Prostate gland (tissue), 2 donors: ENCODE measurements around the gene LPP. TPM values are rescaled to one million over a fixed set of nuclear protein-coding genes. Genes with fewer than 3 reads are reported as not detected.

Experiments
- DNase-seq: peaks from one replicate; pipeline ENCODE4 v3.0.0-alpha.2; 2019; ENCODE audit warnings: low spot score
- H3K27ac ChIP-seq, 2 donors: fragments of 200-600 bp; sonication (generic); 2 replicates each; pipeline ENCODE4 v1.5.1; 2017 to 2019
- H3K27me3 ChIP-seq: fragments of 200-600 bp; sonication (generic); replicated peaks from 2 replicates; pipeline ENCODE4 v1.5.1; 2019; ENCODE audit not compliant: insufficient read depth
- H3K36me3 ChIP-seq, 2 donors: fragments of 200-600 bp; sonication (generic); 1 replicate in 1 of 2; 2 replicates in 1 of 2; pipeline versions ENCODE4 v1.5.1 to v1.8.1; 2017 to 2019
- H3K4me1 ChIP-seq: fragments of 200-600 bp; sonication (generic); replicated peaks from 2 replicates; pipeline ENCODE4 v1.5.1; 2019
- H3K4me3 ChIP-seq, 2 donors: fragments of 200-600 bp; sonication (generic); 2 replicates each; pipeline ENCODE4 v1.5.1; 2017 to 2019
- H3K9me3 ChIP-seq: fragments of 200-600 bp; sonication (generic); 2 replicates; pipeline ENCODE4 v1.5.1; 2017
- POLR2A ChIP-seq: fragments of 450-650 bp; IDR thresholded peaks from one replicate; pipeline ENCODE4 v1.6.1; 2016; ENCODE audit warnings: antibody characterized with exemption, mild to moderate bottlenecking
- POLR2AphosphoS5 ChIP-seq: sonication (generic); formaldehyde crosslinking; IDR thresholded peaks from one replicate; pipeline ENCODE4 v1.6.1; 2017; ENCODE audit warnings: antibody characterized with exemption
- WGBS: methylation state at CpG from one replicate; pipeline ENCODE4 v1.1.5; 2018; 5-methylcytosine and 5-hydroxymethylcytosine counted together
- intact Hi-C: fragments of 100-400 bp; cut with DNase I; formaldehyde crosslinking; loops from one replicate; pipeline ENCODE4 v1.14.2; 2022
- total RNA-seq, 2 donors: library from RNA; depleted of rRNA; stranded (reverse); fragments of >200 nt; gene quantifications; one replicate each; pipeline ENCODE4 v1.1.0, GENCODE V29; 2016
- TF ChIP-seq, protein P1 (sequence below), 4 experiments: fragments of 200-600 bp in 2 of 4; fragments of 450-650 bp in 2 of 4; sonication (generic) in 2 of 4; IDR thresholded peaks; 1 replicate in 3 of 4; 2 replicates in 1 of 4; pipeline ENCODE4 v1.5.1; 2016 to 2019; ENCODE audit warnings: antibody characterized with exemption in 4 of 4, mild to moderate bottlenecking in 2 of 4, moderate library complexity in 2 of 4

The LPP gene
- total RNA-seq, 2 donors from 2014 or later = 219 to 248 TPM

GRCh38 chr3:188744166-188744565, 590.2 kb downstream of the LPP start:
- no peak for DNase-seq
- Histone ChIP-seq H3K27me3 (no peaks in the 10 kb centered on the region), H3K27ac (no peak overlapping the region), H3K36me3 (no peaks in the 10 kb centered on the region), H3K4me3 (no peak overlapping the region), H3K4me1 (no peaks in the 10 kb centered on the region), H3K9me3 (no peaks in the 10 kb centered on the region)
- intact Hi-C loops = no loop called here
- 98% methylated on average over 2 of the region's 2 CpGs for WGBS
- TF ChIP-seq POLR2AphosphoS5 (no peak), POLR2A (no peak)
- TF ChIP-seq, protein P1, sequence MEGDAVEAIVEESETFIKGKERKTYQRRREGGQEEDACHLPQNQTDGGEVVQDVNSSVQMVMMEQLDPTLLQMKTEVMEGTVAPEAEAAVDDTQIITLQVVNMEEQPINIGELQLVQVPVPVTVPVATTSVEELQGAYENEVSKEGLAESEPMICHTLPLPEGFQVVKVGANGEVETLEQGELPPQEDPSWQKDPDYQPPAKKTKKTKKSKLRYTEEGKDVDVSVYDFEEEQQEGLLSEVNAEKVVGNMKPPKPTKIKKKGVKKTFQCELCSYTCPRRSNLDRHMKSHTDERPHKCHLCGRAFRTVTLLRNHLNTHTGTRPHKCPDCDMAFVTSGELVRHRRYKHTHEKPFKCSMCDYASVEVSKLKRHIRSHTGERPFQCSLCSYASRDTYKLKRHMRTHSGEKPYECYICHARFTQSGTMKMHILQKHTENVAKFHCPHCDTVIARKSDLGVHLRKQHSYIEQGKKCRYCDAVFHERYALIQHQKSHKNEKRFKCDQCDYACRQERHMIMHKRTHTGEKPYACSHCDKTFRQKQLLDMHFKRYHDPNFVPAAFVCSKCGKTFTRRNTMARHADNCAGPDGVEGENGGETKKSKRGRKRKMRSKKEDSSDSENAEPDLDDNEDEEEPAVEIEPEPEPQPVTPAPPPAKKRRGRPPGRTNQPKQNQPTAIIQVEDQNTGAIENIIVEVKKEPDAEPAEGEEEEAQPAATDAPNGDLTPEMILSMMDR (IDR thresholded peaks at IDR 0.05) = no peak

GRCh38 chr3:188745031-188745430, 591.1 kb downstream of the LPP start:
- intact Hi-C loops = no loop called here
- Histone ChIP-seq H3K4me1 (no peaks in the 10 kb centered on the region), H3K27me3 (no peaks in the 10 kb centered on the region), H3K27ac (no peak overlapping the region), H3K4me3 (no peak overlapping the region), H3K9me3 (no peaks in the 10 kb centered on the region), H3K36me3 (no peaks in the 10 kb centered on the region)
- DNase-seq = no peak
- TF ChIP-seq POLR2AphosphoS5 = no peak
- no peak for TF ChIP-seq POLR2A
- TF ChIP-seq, protein P1 (IDR thresholded peaks at IDR 0.05) = no peak

- no peak for TF ChIP-seq POLR2A
- TF ChIP-seq, protein P1 (IDR thresholded peaks at IDR 0.05) = no peak
- TF ChIP-seq POLR2AphosphoS5 = no peak
- Histone ChIP-seq H3K27ac (no peak overlapping the region), H3K36me3 (no peaks in the 10 kb centered on the region), H3K9me3 (no peaks in the 10 kb centered on the region), H3K4me3 (no peak overlapping the region), H3K27me3 (no peaks in the 10 kb centered on the region), H3K4me1 (no peaks in the 10 kb centered on the region)
- DNase-seq = no peak
- 72% methylated on average over 3 of the region's 3 CpGs for WGBS
- intact Hi-C loops = no loop called here
Observed at GRCh38 chr3:188746291-188746783, 592.4 kb downstream of the LPP start.

DNA sequence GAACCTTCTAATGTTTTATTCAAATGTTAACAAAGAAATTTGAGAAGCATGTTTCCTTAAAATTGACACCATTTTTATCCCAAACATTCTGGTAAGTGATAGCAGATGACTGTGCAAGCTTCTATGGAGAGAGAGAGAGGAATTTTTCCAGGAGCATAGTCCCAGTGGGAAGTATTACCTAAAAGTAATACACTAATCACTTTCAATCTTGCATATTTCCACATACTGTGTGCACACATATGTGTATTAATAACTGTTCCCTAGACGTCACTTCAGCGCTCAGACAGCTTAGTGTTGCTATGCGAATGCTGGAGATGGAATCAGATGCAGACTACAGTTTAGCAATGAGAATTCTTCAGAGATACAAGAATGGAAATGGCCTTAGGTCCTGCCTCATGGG, 593.5 kb downstream of the LPP start:
- Histone ChIP-seq H3K27ac (no peak overlapping the region), H3K27me3 (no peaks in the 10 kb centered on the region), H3K4me3 (no peak overlapping the region), H3K36me3 (no peaks in the 10 kb centered on the region), H3K9me3 (no peaks in the 10 kb centered on the region), H3K4me1 (no peaks in the 10 kb centered on the region)
- DNase-seq = no peak
- TF ChIP-seq, protein P1 (IDR thresholded peaks at IDR 0.05) = no peak
- TF ChIP-seq POLR2AphosphoS5 = no peak
- no peak for TF ChIP-seq POLR2A
- 87% methylated on average over 3 of the region's 3 CpGs for WGBS
- intact Hi-C loops = no loop called here

DNA sequence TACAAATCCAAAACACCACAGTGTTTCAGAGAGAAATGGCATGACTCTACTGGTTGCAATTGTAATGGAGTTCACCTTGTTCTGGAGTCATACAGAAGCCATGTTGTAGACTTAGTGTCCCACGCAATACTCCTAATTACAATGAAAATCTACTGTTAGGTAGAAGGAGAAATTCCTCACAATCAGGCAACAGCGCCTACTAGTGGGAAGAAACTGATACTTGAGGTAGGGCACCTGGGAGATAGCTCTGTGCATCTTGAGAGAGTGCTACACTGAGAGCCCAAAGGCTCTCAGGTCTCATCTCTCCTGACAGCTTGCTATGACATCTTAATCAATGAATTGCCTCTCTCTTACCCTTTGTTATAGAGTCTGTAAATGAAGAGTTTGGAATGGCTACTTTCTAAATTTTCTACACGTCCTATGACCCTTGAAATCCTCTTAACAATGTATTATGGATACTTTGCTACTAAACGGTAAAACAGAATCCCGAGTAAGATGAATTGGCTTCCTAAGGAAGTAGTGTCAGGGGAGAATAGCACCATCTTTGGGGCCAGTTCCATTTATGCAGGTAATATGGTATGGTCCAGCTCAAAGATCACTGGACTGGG, 595.2 kb downstream of the LPP start:
- Histone ChIP-seq H3K27me3 (no peaks in the 10 kb centered on the region), H3K36me3 (no peaks in the 10 kb centered on the region), H3K4me1 (no peaks in the 10 kb centered on the region), H3K4me3 (no peak overlapping the region), H3K27ac (no peak overlapping the region), H3K9me3 (no peaks in the 10 kb centered on the region)
- TF ChIP-seq, protein P1 (IDR thresholded peaks at IDR 0.05) = peak in 2 of 4 experiments; percentile 23 to 27
- TF ChIP-seq POLR2A (no peak), POLR2AphosphoS5 (no peak)
- intact Hi-C loops = no loop called here
- DNase-seq = no peak
- WGBS = 71% methylated on average over 5 of the region's 5 CpGs
